ENCODE measurements around the gene DYNC1I1.

DYNC1I1 gene

DNA sequence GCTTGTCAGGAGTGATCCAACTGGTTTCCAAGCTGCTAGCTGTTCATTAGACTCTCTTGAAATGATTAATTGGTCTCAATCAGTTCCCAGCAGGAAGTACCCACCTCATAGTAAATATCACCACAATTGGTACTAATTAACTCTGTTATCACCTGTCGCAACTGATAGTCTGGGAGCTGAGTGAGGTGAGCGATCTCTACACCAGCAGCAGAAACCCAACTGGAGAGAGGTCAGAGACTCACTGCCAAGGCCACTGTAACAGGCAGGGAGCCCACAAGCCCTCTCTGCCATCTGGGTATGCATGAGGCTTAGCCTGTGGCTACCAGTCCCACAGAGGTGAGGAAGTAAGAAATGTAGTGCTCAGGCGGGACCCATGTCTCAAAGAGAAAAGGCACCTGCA lies 245.5 kb downstream of the DYNC1I1 start:
- TF ChIP-seq, protein P1, sequence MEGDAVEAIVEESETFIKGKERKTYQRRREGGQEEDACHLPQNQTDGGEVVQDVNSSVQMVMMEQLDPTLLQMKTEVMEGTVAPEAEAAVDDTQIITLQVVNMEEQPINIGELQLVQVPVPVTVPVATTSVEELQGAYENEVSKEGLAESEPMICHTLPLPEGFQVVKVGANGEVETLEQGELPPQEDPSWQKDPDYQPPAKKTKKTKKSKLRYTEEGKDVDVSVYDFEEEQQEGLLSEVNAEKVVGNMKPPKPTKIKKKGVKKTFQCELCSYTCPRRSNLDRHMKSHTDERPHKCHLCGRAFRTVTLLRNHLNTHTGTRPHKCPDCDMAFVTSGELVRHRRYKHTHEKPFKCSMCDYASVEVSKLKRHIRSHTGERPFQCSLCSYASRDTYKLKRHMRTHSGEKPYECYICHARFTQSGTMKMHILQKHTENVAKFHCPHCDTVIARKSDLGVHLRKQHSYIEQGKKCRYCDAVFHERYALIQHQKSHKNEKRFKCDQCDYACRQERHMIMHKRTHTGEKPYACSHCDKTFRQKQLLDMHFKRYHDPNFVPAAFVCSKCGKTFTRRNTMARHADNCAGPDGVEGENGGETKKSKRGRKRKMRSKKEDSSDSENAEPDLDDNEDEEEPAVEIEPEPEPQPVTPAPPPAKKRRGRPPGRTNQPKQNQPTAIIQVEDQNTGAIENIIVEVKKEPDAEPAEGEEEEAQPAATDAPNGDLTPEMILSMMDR (conservative IDR thresholded peaks at IDR 0.05) = no peak
- TF ChIP-seq ZFX (IDR thresholded peaks at IDR 0.05) = no peak

GRCh38 chr7:96021568-96021967 lies 249.2 kb downstream of the DYNC1I1 start:
- TF ChIP-seq, protein P1 (conservative IDR thresholded peaks at IDR 0.05) = no peak
- TF ChIP-seq ZFX (IDR thresholded peaks at IDR 0.05) = no peak
- H3K27ac ChIP-seq = no peak overlapping the region

More for the DNA sequence above, 245.5 kb downstream of the DYNC1I1 start:
- no peak overlapping the region for H3K27ac ChIP-seq

DNA sequence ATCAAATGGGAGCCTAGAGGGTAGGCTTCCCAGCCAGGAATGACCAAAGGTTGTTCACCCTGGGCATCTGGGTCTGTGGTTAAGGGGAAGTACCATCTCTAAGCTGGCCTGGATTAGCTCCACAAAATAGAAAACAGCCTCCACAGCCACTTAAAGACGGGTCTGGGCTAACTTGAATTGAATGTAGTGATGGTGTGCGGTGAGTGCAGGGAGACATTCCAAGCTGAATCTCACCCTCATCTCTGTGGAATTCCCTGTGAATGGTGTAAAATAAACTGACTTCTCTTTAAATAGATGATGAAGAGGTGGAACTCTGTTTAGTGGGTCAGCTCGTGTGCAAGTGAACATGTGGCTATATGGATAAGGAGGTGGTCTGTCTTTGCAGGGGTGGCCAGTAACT lies 251.0 kb downstream of the DYNC1I1 start:
- H3K27ac ChIP-seq = no peak overlapping the region
- no peak for TF ChIP-seq ZFX (IDR thresholded peaks at IDR 0.05)
- TF ChIP-seq, protein P1 (conservative IDR thresholded peaks at IDR 0.05) = no peak

DNA sequence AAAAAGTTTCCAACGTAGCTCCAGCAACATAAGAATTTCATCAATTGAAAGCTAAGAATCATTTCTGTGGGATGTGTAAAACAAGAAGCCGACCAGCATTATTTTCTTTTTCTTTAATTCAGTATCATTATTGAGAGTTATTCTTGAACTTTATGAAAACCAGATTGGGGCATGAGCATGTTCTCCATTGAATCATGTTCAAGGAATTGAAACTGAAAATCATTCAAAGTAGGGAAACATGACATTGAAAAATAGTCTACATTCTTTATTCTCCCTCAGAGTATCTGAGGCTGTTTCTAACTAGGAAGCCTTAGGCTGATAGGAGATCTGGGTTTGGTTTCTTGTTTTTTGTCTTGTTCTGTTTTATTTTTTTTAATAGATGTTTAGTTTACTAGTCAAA lies 253.7 kb downstream of the DYNC1I1 start:
- no peak for TF ChIP-seq ZFX (IDR thresholded peaks at IDR 0.05)
- TF ChIP-seq, protein P1 (conservative IDR thresholded peaks at IDR 0.05) = no peak

GRCh38 chr7:96026611-96027010 lies 254.3 kb downstream of the DYNC1I1 start:
- TF ChIP-seq, protein P1 (conservative IDR thresholded peaks at IDR 0.05) = no peak
- no peak for TF ChIP-seq ZFX (IDR thresholded peaks at IDR 0.05)
- H3K27ac ChIP-seq = no peak overlapping the region

More for the DNA sequence above, 253.7 kb downstream of the DYNC1I1 start:
- H3K27ac ChIP-seq = no peak overlapping the region

- TF ChIP-seq, protein P1 (conservative IDR thresholded peaks at IDR 0.05) = no peak
- TF ChIP-seq ZFX (IDR thresholded peaks at IDR 0.05) = no peak
Measured at GRCh38 chr7:96028729-96029128, 256.4 kb downstream of the DYNC1I1 start.

DNA sequence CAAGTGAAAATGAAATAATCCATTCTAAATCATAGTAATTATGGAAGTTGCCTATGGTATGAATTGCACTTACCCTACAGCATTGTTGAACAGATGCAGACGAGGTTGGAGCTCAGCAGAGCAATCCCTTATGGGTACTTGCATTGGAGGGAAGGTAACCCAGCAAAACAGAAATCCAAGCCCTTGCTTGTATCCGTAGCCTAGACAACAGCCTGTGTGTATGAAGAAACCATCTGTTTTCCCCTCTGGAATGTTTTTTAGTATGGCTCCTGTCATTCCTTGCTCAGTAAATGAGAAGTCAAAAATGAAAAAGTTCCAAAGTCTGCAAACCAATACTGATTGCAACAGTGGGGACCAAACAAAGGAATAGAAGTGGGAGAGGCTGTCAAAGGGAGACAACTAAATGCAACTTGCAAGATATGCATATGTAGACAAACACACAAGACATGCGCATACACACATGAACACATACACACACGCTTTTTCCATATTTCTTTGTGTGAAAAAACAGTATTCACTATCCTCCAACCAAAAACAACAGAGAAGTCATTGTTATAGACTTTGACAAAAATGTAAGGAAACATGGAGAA lies 260.8 kb downstream of the DYNC1I1 start:
- TF ChIP-seq, protein P1 (conservative IDR thresholded peaks at IDR 0.05) = no peak
- TF ChIP-seq ZFX (IDR thresholded peaks at IDR 0.05) = no peak
- no peak overlapping the region for H3K27ac ChIP-seq

More at GRCh38 chr7:96028729-96029128, 256.4 kb downstream of the DYNC1I1 start:
- H3K27ac ChIP-seq = no peak overlapping the region
